Right renal cortex interstitium (tissue), 3 donors: Measurements from ENCODE around the gene PLCH1. TPM values are rescaled to one million over a fixed set of nuclear protein-coding genes. Genes with fewer than 3 reads are reported as not detected.

Experiments used
- polyA plus RNA-seq, 3 donors: library from polyadenylated mRNA; unstranded; fragments of 120-200 nt; gene quantifications; one replicate each; pipeline ENCODE4 v1.2.1, GENCODE V29; 2013; ENCODE audit not compliant: insufficient read length in 3 of 3

Gene PLCH1
- polyA plus RNA-seq, 3 donors, result 10.1 to 11.4 (median 10.7) TPM

Other genes starting within 250 kb of the PLCH1 start
- gene C3orf33, start 61.2 kb upstream of the PLCH1 start, polyA plus RNA-seq, result 10 to 100 TPM; 10.4 to 12.1 (median 12.0) TPM
- gene SLC33A1, start 109.4 kb upstream of the PLCH1 start, polyA plus RNA-seq, result 10 to 100 TPM; 37.0 to 49.3 (median 44.5) TPM
- gene GMPS, start 125.6 kb upstream of the PLCH1 start, polyA plus RNA-seq, result 10 to 100 TPM; 72.3 to 83.2 (median 72.6) TPM